Measurements from ENCODE around the gene MXI1.

- TF ChIP-seq POLR2AphosphoS5 (IDR thresholded peaks at IDR 0.05) (no peak), CTCF (IDR thresholded peaks at IDR 0.05) (no peak), POLR2A (IDR thresholded peaks at IDR 0.05) (no peak), EP300 (IDR thresholded peaks at IDR 0.05) (no peak)
Measured at GRCh38 chr10:110160081-110160480, 47.3 kb upstream of the MXI1 start.

All from sigmoid colon (tissue), 4 donors.